NCI-H146 treated with DMSO at 0.1 percent for 48 hours (cell line): ENCODE results near the gene SYAP1.
"Not testable (repeated sequence)": the region's sequence is repeated elsewhere in the genome, so short reads cannot be mapped to it uniquely, and the experiment has no call there.

Experiments
- DNase-seq: peaks from one replicate; lab custom pipeline; 2025; ENCODE audit not compliant: unreplicated experiment; lab: John Stamatoyannopoulos, UW

SYAP1 gene, protein sequence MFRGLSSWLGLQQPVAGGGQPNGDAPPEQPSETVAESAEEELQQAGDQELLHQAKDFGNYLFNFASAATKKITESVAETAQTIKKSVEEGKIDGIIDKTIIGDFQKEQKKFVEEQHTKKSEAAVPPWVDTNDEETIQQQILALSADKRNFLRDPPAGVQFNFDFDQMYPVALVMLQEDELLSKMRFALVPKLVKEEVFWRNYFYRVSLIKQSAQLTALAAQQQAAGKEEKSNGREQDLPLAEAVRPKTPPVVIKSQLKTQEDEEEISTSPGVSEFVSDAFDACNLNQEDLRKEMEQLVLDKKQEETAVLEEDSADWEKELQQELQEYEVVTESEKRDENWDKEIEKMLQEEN

GRCh38 chrX:16719334-16720084, at the start of gene SYAP1:
SYAP1 (plus strand) TSS chrX:16719612; CDS start chrX:16719725, 113 bp downstream.
- peak; percentile 90 for DNase-seq

GRCh38 chrX:16671005-16671404, 48.4 kb upstream of the SYAP1 start:
- DNase-seq = no peak

GRCh38 chrX:16678689-16679088, 40.7 kb upstream of the SYAP1 start:
- DNase-seq = no peak

- DNase-seq = no peak
These were observed 36.3 kb upstream of the SYAP1 start for GRCh38 chrX:16683007-16683664.

DNA sequence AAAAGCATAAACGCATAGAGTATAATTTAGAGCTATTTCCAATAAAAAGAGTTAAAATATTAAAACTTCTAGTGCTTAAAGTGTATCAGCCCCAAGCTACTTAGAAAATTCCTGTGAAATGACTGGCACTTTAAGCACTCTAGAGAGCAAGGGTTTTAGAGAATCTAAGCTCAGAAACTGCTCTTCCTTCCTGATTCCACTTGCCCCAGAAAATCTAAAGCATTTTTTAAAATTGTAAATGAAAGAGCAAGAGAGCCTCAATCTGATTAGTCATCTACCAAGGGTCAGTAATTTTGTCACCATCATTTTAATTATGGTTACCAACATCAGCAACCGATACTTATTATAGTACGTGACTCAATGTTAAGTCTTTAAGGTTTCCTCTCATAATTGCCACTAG, 31.9 kb upstream of the SYAP1 start:
- no peak for DNase-seq

GRCh38 chrX:16695079-16695676, 24.2 kb upstream of the SYAP1 start:
- DNase-seq = peak; percentile 2

- no peak for DNase-seq
These were observed 22.5 kb upstream of the SYAP1 start for GRCh38 chrX:16696956-16697355.

DNA sequence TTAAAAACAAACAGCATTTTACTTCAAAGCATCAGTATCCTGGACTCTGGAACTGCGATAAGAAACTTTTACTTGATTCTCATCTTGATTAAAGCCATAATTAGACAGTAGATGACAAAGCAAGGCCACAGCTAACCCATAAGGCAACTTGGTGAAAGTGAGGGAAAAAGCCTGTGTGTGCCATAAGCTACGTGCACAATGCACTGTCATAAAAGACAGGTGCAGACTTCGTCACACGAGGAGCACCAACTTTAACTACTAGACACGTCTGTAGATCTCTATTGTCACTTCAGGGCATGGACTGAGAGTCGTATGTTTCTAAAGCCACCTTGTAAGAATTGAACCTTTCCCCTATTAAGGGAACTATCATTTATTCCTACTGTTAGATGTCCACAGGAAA, 20.0 kb upstream of the SYAP1 start:
- DNase-seq = no peak

DNA sequence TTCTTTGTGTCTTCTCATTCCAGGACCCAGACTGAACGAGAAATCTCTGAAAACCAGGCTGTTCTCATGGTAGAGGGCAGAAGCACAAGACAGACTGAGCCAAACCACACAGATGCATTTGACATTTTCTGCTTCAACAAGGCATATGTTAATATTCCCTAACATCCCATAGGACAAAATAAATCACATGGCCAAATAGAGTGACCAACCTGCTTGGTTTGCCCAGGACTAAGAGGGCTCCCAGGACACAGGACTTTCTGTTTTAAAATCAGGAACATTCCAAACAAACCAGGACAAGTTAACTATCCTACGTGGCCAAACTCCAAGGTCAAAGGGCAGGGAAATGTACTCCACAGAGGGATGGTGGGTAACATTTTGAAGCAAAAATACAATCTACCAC, 18.7 kb upstream of the SYAP1 start:
- DNase-seq = no peak

GRCh38 chrX:16702700-16703599, 16.5 kb upstream of the SYAP1 start:
- no peak for DNase-seq

GRCh38 chrX:16705370-16705769, 14.0 kb upstream of the SYAP1 start:
- no peak for DNase-seq

DNA sequence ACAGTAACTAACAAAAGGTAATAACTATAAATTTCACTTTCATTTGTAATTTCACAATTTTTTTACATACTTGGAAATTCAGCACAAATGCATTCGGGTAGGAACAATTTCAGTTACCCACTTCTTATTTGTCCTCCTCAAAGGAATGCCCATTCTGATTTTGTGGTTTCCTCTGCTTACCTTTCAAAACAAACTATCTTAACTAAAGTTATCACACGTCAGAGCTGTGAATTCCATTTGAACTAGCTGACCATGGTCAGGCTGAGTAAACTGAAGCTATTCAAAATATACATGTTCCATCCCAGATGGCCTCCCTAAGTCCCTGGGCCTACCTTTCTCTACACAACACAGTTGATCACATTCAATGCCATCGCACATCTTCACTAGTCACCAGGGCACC, 11.4 kb upstream of the SYAP1 start:
- DNase-seq = no peak

DNA sequence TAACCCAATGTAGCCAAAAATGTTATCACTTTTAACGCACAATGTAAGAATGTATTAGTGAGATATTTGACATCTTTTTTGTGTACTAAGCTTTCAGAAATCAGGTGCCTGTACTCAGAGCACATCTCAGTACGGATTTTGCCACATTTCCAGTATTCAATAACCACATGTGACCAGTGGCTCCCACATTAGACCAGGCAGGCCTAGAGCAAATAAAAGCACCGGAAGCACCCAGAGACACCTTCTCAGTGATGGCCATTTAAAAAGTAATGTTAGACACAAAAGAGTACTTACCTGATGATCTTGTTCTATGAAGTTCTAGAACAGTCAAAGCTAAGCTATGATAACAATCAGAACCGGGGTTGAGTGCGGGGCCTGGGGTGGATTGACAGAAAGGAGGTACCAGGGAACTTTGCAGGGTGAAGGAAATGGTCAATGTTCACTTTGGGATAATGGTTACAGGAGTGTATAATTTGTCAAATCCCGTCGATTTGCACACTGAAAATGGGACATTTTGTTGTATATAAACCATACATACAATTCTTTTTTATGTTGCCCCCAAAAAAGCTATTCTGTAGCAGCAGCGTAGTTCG, 8.1 kb upstream of the SYAP1 start:
- no peak for DNase-seq

GRCh38 chrX:16711893-16712547, 7.4 kb upstream of the SYAP1 start:
- no peak for DNase-seq

GRCh38 chrX:16712548-16713155, 6.8 kb upstream of the SYAP1 start, which contains the start of gene CTPS2:
CTPS2 (minus strand) TSS chrX:16712669; CDS start chrX:16702902, 9,767 bp downstream.
- DNase-seq = peak; percentile 31

DNA sequence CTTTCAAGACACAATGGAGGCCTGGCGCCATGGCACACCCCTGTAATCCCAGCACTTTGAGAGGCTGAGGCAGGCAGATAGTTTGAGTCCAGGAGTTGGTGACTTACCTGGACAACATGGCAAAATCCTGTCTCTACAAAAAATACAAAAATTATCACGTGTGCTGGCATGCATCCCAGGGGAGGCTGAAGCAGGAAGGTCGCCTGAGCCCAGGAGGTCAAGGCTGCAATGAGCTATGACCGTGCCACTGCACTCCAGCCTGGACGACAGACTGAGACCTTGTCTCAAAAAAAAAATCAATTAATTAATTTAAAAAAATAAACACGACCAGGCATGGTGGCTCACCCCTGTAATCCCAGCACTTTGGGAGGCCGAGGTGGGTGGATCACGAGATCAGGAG, 4.9 kb upstream of the SYAP1 start:
- DNase-seq = no peak

GRCh38 chrX:16715638-16716037, 3.8 kb upstream of the SYAP1 start:
- DNase-seq = not testable (repeated sequence)

GRCh38 chrX:16716451-16716850, 3.0 kb upstream of the SYAP1 start:
- DNase-seq = not testable (repeated sequence)

DNA sequence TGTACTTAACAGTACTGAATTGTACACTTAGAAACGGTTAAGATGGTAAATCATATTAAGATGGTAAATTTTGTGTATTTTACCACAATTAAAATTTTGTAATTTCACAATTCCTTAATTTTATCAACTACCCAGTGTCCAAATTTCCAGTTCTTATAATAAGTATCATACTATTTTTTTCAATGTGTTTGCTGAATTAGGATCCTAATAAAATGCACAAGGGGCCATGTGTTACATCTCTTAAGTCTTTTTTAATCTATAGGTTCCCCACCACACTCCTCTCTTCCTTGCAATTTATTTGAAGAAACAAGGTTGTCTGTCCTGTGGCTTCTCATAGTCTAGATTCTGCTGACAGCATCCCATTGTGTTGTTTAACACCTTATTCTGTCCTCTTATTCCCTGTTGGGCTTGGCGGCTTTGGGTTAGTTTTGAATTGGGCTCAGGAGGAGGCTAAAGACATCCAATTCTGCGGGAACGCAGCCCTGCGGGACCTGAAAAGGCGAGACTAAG, 533 bp upstream of the SYAP1 start:
- DNase-seq = no peak
